HG03575 (cell line): ENCODE results near the gene CD3E.

Experiments used
- ATAC-seq: cut with Tn5 transposase; IDR thresholded peaks from one replicate; pipeline ENCODE4 v1.9.1; 2021; ENCODE audit not compliant: unreplicated experiment, insufficient number of reproducible peaks, low FRiP score; ENCODE audit errors: extremely low read depth

Gene CD3E

GRCh38 chr11:118304568-118305248 lies at the start of gene CD3E:
TSS of gene CD3E (plus strand) at chr11:118304730. CDS start at chr11:118304953, 223 bp downstream.
- no peak for ATAC-seq

DNA sequence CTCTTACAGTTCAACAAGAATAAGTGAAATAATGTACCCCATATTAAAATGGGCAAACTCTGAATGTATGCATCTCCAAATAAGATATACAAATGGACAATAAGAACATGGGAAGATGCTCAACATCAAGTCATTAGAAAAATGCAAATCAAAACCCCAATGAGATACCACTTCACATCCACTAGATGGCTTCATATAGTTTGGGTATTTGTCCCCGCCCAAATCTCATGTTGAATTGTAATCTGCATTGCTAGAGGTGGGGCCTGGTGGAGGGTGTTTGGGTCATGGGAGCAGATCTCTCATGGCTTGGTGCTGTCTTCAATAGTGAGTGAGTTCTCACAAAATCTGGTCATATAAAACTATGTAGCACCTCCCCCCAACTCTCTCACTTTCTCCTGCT lies 46.1 kb upstream of the CD3E start:
- no peak for ATAC-seq

GRCh38 chr11:118259138-118259537 lies 45.4 kb upstream of the CD3E start:
- ATAC-seq: no peak

DNA sequence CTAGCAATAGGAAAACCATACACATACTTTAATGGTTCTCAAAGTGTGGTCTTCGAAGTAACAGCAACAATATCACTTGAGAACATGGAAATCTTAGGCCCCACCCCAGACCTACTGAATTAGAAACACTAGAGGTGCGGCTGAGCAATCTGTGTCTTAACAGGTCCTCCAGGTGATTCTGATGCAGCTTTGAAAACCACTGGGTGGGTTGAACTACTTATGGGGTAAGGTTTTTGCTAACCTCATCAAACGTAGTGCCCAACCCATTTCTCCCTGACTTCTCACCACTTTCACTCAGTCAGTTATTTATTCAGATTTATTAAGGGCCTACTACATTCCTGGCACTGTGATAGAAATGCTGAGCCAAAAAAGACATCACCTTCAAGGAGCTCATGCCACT lies 44.2 kb upstream of the CD3E start:
- ATAC-seq: no peak

DNA sequence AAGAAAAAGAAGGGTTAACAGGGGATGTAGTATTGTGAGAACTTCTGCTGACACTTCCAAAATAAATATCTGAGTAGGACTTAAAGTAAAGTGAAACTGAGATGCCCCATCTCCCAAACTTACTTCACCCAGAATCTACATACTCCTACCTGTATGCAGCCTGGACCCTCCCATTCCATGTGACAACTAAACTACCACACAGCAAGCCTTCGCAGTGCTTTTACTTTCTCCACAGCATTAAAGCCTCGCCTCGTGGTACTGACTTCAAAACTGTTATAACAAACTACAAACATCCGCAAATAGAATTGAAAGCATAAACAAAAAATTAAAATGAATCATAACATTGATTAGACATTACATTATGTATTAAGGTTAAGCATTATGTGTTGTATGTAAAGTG lies 41.4 kb upstream of the CD3E start:
- no peak for ATAC-seq

DNA sequence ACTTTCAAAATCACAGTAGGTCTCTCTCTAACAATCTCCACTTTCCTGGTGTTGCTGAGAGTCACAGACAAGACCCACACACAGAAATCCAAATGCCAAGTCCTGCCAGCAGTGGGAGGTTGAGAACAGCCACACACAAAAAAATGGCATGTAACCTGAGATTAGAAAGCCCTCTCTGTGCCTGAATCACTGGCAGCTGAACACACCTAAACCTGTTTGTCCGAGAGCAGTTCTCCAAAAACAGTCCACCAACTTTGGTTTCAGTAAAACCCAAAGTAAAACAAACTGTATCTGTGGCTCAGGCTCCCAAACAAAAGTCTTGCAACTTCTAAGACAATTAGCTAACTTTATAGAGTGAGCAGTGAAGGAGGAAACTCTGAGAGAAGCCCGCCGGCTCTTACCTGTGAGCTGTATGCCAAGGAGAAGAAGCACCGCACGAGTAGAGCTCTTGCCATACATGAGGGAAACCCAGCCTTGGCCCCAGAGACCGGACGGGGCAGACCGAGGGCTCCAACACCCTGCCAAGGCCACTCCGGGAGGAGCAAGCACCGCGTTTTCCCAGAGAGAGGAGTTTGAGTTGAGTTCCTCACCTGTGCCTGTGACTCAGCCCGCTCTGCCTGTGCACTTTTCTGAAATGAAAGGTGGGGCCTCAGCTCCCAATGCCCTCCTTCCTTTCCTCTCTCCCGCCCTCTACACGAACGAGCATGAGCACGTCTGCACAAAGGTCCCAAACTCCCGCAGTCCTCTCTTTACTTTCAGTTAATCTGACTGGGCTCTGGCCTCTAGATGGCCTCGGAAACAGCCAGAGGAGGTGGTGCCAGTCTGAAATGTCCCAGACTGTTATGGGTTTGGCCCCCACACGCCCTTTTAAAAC lies 40.6 kb upstream of the CD3E start, which contains the start of gene MPZL2:
MPZL2 (minus strand) TSS at position 603 of the 874 bp plus-strand sequence; CDS start at position 459, 144 bp downstream.
- no peak for ATAC-seq

DNA sequence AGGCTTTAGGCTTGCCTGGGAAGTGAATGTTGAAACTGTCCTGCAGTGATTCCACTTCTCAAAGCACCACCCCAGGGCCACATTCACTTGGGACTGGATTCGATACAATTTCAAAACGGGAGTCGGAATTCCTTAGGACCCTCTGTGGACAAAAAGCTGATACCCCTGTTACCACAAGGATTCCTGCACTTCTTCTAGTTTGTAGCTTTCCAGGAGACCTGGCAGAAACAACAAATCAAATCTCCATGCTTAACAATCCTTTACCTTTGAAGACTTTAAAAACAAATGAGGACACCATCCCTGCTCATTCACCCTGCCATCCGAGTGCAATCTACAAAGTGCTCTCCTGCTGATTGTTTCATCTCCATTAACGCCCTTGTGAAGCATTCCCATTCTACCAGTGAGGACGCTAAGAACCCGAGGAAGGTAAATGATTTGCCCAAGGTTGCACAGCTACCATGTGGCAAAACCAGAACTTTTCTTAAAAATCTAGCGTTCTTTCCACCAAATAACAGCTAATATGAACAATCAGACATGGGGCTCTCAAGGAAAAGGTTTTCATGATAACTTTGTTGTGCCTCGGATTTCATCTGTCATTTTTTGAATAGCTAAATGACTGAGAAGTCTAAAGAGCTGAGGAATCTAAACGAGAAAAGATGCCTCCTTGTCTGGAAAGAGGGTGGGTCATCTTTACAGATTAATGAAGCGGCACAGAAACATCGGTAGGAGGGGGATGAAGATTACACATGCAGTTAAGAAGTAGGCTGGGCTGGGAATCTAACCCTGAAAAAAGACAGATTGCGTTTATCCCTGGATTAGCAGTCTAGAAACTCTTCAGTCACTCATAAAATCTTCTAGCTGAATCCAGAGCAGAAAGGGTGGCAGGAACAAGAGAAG lies 39.7 kb upstream of the CD3E start:
- ATAC-seq: no peak

DNA sequence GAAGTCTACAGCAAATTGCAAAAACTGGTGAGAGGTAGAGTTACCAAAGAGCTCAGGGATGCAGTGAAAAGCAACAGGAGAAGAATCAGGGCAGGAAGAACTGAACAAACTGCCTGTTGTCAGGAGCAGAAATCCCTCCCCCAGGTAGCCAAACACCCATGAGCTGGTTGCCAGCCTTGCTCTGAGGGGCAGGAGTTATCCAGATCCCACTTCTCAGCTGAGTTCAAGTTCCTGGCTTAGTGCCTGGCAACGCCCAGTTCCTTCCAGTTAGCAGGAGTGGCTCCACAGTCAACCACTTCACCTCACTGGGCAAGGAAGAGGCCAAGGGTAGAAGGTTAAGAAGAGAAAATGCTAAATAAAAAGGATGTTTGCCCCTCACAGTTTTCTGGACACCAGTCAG lies 38.6 kb upstream of the CD3E start:
- ATAC-seq: no peak

- no peak for ATAC-seq
Observed at GRCh38 chr11:118267486-118267885, 37.0 kb upstream of the CD3E start.

DNA sequence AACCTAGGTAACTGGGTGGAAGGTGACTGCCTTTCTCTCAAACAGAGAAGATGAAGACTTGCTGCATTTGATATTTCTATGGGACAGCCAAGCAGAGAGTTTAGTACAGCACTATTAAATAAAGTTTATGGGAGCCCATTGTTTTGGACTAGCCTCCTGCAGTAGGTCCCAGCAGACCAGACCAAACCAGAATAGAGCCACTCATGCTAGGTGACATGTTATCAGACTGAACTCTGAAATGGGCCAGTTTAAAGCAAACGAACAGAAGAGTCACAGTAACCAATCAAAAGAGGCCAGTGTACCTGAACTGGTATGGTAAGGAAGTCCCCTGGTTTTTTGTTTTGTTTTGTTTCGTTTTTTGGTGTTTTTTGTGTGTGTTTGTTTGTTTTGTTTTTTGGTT lies 32.5 kb upstream of the CD3E start:
- ATAC-seq: no peak

DNA sequence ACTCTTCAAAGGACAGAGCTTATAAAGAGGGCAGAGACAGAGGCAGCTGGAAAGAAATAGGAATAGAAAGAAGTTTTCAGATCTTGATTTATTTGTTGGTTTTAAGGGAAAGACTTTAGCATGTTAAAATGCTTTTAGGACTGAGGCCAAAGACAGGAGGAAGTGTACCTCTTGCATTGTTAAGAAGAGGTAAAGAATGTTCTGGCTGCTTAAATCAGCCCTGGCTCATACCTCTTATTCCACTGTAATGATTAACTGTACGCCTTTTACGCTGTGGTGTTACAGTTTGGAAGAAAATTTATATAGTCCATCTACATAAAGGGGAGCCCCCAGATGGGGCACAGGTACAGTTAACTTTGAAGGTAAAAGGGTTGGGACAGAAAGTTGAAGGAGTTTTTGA lies 30.3 kb upstream of the CD3E start:
- no peak for ATAC-seq

GRCh38 chr11:118275176-118275575 lies 29.4 kb upstream of the CD3E start:
- ATAC-seq: no peak

- no peak for ATAC-seq
Observed at GRCh38 chr11:118276422-118276821, 28.1 kb upstream of the CD3E start.

- no peak for ATAC-seq
Observed at GRCh38 chr11:118277312-118277711, 27.2 kb upstream of the CD3E start.

GRCh38 chr11:118281284-118281683 lies 23.2 kb upstream of the CD3E start:
- no peak for ATAC-seq

GRCh38 chr11:118282606-118283005 lies 21.9 kb upstream of the CD3E start:
- no peak for ATAC-seq

DNA sequence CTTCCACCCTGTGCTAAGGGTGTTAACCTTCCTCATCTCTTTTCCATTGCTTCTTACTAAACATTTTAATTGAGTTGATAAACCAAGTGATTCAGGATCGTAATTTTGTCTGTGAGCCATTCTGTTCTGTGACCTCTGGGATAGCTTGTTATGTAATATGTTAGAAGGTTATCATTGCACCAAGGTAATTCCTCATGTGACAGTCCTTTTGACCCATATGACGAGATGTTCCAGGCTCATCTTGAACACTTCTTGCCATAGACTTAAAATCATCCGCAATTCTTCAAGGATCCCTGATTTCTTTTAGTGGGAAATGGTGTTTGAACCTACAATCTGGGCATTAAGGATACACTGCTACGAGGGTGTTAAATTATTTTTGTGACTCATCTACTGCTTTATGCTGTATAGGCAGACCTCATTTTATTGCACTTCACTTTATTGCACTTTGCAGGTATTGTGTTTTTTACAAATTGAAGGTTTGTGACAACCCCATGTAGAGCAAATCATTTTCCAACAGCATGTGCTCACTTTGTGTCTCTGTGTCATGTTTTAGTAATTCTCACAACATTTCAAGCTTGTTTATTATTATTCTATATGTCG lies 21.4 kb upstream of the CD3E start:
- ATAC-seq: no peak

DNA sequence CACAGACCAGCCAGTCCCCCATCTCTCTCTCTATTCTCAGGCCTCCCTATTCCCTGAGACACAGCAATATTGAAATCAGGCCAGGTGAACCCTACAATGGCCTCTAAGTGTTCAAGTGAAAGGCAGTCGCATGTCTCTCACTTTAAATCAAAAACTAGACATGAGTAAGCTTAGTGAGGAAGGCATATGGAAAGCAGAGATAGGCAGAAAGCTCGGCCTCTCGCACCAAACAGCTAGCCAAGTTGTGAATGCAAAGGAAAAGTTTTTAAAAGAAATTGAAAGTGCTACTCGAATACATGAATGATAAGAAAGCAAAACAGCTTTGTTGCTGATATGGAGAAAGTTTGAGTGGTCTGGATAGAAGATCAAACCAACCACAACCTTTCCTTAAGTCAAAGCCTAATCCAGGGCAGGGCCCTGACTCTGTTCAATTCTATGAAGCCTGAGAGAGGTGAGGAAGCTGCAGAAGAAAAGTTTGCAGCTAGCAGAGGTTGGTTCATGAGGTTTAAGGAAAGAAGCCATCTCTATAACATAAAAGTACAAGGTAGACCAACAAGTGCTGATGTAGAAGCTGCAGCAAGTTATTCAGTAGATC lies 20.7 kb upstream of the CD3E start:
- ATAC-seq: no peak

DNA sequence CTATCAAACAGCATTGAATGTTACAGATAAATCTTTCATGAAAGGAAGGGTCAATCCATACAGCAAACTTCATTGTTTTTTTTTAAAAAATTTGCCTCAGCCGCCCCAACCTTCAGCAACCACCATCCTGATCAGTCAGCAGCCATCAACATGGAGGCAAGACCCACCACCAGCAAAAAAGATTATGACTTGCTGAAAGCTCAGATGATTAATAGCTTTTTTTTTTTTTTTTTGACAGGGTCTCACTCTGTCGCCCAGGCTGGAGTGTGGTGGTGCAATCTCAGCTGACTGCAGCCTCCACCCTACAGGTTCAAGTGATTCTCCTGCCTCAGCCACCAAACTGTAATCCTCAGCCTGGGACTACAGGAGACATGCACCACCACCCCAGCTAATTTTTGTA lies 18.0 kb upstream of the CD3E start:
- no peak for ATAC-seq
